ENCODE measurements around the gene TBC1D12. TPM values are rescaled to one million over a fixed set of nuclear protein-coding genes. Genes with fewer than 3 reads are reported as not detected.

TBC1D12 gene
- under 1 TPM; 0.20 TPM for total RNA-seq

DNA sequence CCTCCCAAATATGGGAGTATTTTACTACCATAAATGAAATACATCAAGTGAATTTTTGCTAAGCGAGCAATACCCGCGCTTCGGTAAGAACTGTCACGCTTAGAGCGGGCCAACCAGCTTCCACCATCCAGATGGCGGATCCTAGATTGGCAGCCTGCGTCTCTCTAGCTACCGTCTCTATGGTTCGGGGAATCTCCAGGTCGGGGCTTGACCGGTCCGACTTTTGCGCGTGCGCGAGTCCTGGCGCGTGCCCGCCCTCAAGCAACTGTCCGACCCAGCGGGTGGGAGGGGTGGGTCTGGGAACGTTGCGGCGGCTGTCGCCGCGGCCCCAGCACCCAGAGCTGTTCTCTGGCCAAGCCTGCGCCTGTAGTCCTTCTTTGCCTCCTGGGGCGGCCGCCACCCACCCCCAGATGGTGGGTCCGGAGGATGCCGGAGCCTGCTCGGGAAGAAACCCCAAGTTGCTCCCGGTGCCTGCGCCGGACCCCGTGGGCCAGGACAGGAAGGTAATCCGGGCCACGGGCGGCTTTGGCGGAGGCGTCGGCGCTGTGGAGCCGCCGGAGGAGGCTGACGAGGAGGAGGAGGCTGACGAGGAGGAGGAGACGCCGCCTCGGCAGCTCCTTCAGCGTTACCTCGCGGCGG is at the start of gene TBC1D12:
Gene TBC1D12 (plus strand): TSS at position 338 of the 639 bp plus-strand sequence. CDS start 73 bp downstream, at position 411.
- H3K36me3 Mint-ChIP-seq (ENCODE audit: low read depth), result no peaks in the 10 kb centered on the region
- peaks cover 5% of the 10 kb centered on the region for H3K4me1 Mint-ChIP-seq (ENCODE audit: low read depth)
- CTCF ChIA-PET, result interaction anchor here (2.8 kb wide), 1 partner anchor 42 kb away, joined by 14 read pairs; no protein-coding TSS in a partner anchor
- TF ChIP-seq, protein P1, sequence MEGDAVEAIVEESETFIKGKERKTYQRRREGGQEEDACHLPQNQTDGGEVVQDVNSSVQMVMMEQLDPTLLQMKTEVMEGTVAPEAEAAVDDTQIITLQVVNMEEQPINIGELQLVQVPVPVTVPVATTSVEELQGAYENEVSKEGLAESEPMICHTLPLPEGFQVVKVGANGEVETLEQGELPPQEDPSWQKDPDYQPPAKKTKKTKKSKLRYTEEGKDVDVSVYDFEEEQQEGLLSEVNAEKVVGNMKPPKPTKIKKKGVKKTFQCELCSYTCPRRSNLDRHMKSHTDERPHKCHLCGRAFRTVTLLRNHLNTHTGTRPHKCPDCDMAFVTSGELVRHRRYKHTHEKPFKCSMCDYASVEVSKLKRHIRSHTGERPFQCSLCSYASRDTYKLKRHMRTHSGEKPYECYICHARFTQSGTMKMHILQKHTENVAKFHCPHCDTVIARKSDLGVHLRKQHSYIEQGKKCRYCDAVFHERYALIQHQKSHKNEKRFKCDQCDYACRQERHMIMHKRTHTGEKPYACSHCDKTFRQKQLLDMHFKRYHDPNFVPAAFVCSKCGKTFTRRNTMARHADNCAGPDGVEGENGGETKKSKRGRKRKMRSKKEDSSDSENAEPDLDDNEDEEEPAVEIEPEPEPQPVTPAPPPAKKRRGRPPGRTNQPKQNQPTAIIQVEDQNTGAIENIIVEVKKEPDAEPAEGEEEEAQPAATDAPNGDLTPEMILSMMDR (IDR thresholded peaks at IDR 0.05), result no peak
- H3K9me3 Mint-ChIP-seq, result peaks cover 3% of the 10 kb centered on the region
- ATAC-seq, result peak; percentile 76
- intact Hi-C loops (cut with micrococcal nuclease), result no loop called here
- H3K27ac Mint-ChIP-seq, result no peak within 1 kb of the TSS
- peak within 1 kb of the TSS; percentile 59 for H3K4me3 Mint-ChIP-seq
- H3K27me3 Mint-ChIP-seq, result peaks cover 46% of the 10 kb centered on the region
- peak; percentile 38 for DNase-seq
- POLR2A ChIA-PET, result interaction anchor here (0.8 kb wide), 1 partner anchor 142 kb away, joined by 5 read pairs; no protein-coding TSS in a partner anchor

DNA sequence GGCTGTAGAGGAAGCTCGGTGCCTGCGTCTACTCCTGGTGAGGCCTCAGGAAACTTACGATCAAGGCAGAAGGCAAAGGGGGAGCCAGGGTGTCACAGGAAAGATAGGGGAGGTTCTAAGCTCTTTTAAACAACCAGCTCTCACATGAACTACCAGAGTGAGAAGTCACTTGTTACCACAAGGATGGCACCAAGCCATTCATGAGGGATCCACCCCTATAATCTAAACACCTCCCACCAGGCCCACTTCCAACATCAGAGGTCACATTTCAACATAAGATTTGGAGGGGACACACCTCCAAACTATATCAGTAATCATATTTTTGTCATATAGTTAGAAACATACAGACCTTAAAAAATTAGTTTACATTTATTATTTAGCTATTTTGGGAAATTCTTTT is 49.0 kb upstream of the TBC1D12 start:
- Mint-ChIP-seq H3K27ac (no peak overlapping the region), H3K4me3 (no peak overlapping the region), H3K4me1 (ENCODE audit: low read depth) (peaks cover 18% of the 10 kb centered on the region), H3K27me3 (no peaks in the 10 kb centered on the region), H3K36me3 (ENCODE audit: low read depth) (peaks cover 48% of the 10 kb centered on the region), H3K9me3 (no peaks in the 10 kb centered on the region)
- ATAC-seq (no peak), DNase-seq (no peak)
- intact Hi-C loops (cut with micrococcal nuclease), result no loop called here
- TF ChIP-seq, protein P1 (IDR thresholded peaks at IDR 0.05), result no peak
- ChIA-PET POLR2A (interaction anchor here (1.2 kb wide), 2 partner anchors 10 to 20 kb away, joined by 3 to 5 read pairs; no protein-coding TSS in a partner anchor), CTCF (interaction anchor here (0.6 to 1.9 kb wide), 5 partner anchors 10 to 396 kb away, joined by 3 to 8 read pairs (median 4); partner anchors contain the start of gene NOC3L)

DNA sequence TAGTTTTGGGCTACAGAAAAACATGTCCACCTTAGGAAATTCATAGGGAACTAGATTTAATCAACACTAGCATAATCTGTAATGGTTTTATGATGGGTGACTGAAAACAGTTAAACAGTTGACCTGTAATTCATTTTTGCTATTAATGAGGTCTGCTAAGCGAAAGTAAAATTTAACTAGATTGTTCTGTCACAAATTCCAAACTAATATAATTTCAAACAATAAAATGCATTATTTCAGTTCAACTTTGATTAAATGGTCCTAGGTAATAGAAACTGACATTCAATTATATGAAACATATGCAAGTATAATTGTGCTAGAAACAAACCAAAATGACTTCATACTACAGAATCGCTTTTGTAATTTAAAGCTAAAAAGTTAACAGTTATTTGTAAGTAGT is 46.5 kb upstream of the TBC1D12 start:
- H3K36me3 Mint-ChIP-seq (ENCODE audit: low read depth), result peaks cover 56% of the 10 kb centered on the region
- H3K4me1 Mint-ChIP-seq (ENCODE audit: low read depth), result peaks cover 36% of the 10 kb centered on the region
- DNase-seq (no peak), ATAC-seq (no peak)
- ChIA-PET CTCF (no interaction called here), POLR2A (no interaction called here)
- no peak overlapping the region for H3K4me3 Mint-ChIP-seq
- no peaks in the 10 kb centered on the region for H3K27me3 Mint-ChIP-seq
- TF ChIP-seq, protein P1 (IDR thresholded peaks at IDR 0.05), result no peak
- H3K9me3 Mint-ChIP-seq, result no peaks in the 10 kb centered on the region
- intact Hi-C loops (cut with micrococcal nuclease), result no loop called here
- H3K27ac Mint-ChIP-seq, result no peak overlapping the region

DNA sequence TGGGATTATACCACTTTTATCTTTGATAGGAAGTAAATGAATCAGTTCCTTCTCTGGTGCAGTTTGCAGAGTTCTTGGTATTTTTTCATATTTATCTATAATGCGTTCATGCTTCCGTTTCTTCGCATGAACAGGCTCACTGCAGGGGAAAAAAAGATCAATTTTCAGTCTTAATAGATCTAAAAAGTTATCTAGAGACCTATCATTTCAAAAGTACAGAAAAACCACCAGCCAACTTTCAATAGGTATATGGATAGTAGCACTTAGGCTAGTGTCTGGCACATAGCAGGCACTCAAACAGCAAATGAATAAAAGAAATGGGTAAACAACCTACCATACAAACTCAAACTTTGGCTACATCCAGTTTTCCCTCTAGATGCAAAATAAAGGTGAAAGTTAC is 45.1 kb upstream of the TBC1D12 start:
- H3K9me3 Mint-ChIP-seq, result no peaks in the 10 kb centered on the region
- TF ChIP-seq, protein P1 (IDR thresholded peaks at IDR 0.05), result no peak
- POLR2A ChIA-PET, result no interaction called here
- ATAC-seq, result no peak
- intact Hi-C loops (cut with micrococcal nuclease), result no loop called here
- H3K36me3 Mint-ChIP-seq (ENCODE audit: low read depth), result peaks cover 61% of the 10 kb centered on the region
- peaks cover 45% of the 10 kb centered on the region for H3K4me1 Mint-ChIP-seq (ENCODE audit: low read depth)
- no peak for DNase-seq
- H3K4me3 Mint-ChIP-seq, result no peak overlapping the region
- H3K27ac Mint-ChIP-seq, result no peak overlapping the region
- CTCF ChIA-PET, result interaction anchor here (0.9 kb wide), 1 partner anchor 37 kb away, joined by 3 read pairs; no protein-coding TSS in a partner anchor
- no peaks in the 10 kb centered on the region for H3K27me3 Mint-ChIP-seq

DNA sequence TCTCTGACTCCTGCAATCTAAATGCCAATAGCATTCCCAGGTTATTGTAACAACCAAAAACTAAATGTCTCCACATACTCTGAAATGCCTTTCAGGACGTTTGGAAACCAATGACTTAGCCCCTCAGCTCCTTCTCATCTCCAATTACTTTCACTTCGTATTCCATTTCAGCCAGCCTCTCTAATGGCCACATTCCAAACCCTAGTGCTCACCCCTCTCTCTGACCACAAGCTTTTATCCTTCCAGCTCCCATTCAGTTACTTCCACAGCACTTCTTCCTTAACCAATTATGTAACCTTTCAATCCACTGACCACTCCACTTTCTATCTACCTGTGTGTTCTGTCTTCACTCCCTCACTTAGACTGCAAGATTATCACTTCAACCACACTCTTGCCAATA is 43.9 kb upstream of the TBC1D12 start:
- no peak for ATAC-seq
- CTCF ChIA-PET, result no interaction called here
- H3K27ac Mint-ChIP-seq, result no peak overlapping the region

More for the DNA sequence above, 43.9 kb upstream of the TBC1D12 start:
- Mint-ChIP-seq H3K27me3 (no peaks in the 10 kb centered on the region), H3K9me3 (no peaks in the 10 kb centered on the region), H3K36me3 (ENCODE audit: low read depth) (peaks cover 57% of the 10 kb centered on the region), H3K4me1 (ENCODE audit: low read depth) (peaks cover 47% of the 10 kb centered on the region), H3K4me3 (no peak overlapping the region)
- no peak for DNase-seq
- POLR2A ChIA-PET, result interaction anchor here (0.8 kb wide), 1 partner anchor 9 kb away, joined by 3 read pairs; no protein-coding TSS in a partner anchor
- intact Hi-C loops (cut with micrococcal nuclease), result no loop called here
- TF ChIP-seq, protein P1 (IDR thresholded peaks at IDR 0.05), result no peak

Measured in activated CD8-positive, alpha-beta T cell treated with anti-CD3 and anti-CD28 coated beads for 36 hours (primary cell).